HG03442 (cell line): ENCODE results near the gene ANXA6.

Experiments used
- ATAC-seq: cut with Tn5 transposase; IDR thresholded peaks from one replicate; pipeline ENCODE4 v1.9.1; 2021; ENCODE audit warnings: mild to moderate bottlenecking, moderate library complexity; ENCODE audit not compliant: unreplicated experiment

ANXA6 gene

GRCh38 chr5:151106509-151106908 is 51.1 kb downstream of the ANXA6 start:
- no peak for ATAC-seq

GRCh38 chr5:151106043-151106442 is 51.5 kb downstream of the ANXA6 start:
- no peak for ATAC-seq

GRCh38 chr5:151105561-151105960 is 52.0 kb downstream of the ANXA6 start:
- ATAC-seq, result no peak

- no peak for ATAC-seq
These were observed 52.8 kb downstream of the ANXA6 start for GRCh38 chr5:151104795-151105194.

- no peak for ATAC-seq
These were observed 55.8 kb downstream of the ANXA6 start for GRCh38 chr5:151101746-151102145.

GRCh38 chr5:151101151-151101550 is 56.4 kb downstream of the ANXA6 start:
- ATAC-seq, result no peak

GRCh38 chr5:151100681-151101080 is 56.9 kb downstream of the ANXA6 start:
- no peak for ATAC-seq

- ATAC-seq, result no peak
These were observed 58.8 kb downstream of the ANXA6 start for GRCh38 chr5:151098768-151099121.

- peak; percentile 44 for ATAC-seq
These were observed 59.5 kb downstream of the ANXA6 start for GRCh38 chr5:151097820-151098767.

GRCh38 chr5:151097061-151097460 is 60.5 kb downstream of the ANXA6 start:
- no peak for ATAC-seq

- no peak for ATAC-seq
These were observed 61.6 kb downstream of the ANXA6 start for GRCh38 chr5:151096001-151096373.

- ATAC-seq, result no peak
These were observed 62.1 kb downstream of the ANXA6 start for GRCh38 chr5:151095341-151096000.

- ATAC-seq, result no peak
These were observed 62.7 kb downstream of the ANXA6 start for GRCh38 chr5:151094852-151095245.

GRCh38 chr5:151094030-151094851 is 63.3 kb downstream of the ANXA6 start:
- peak; percentile 79 for ATAC-seq

- no peak for ATAC-seq
These were observed 64.1 kb downstream of the ANXA6 start for GRCh38 chr5:151093476-151093889.

GRCh38 chr5:151092762-151093161 is 64.8 kb downstream of the ANXA6 start:
- no peak for ATAC-seq

- no peak for ATAC-seq
These were observed 67.9 kb downstream of the ANXA6 start for GRCh38 chr5:151089726-151090125.

GRCh38 chr5:151088986-151089385 is 68.6 kb downstream of the ANXA6 start:
- no peak for ATAC-seq

- no peak for ATAC-seq
These were observed 70.1 kb downstream of the ANXA6 start for GRCh38 chr5:151087486-151087885.

GRCh38 chr5:151086905-151087360 is 70.6 kb downstream of the ANXA6 start:
- peak; percentile 73 for ATAC-seq

- no peak for ATAC-seq
These were observed 71.2 kb downstream of the ANXA6 start for GRCh38 chr5:151086192-151086869.
